Muscle of back (tissue), 13 donors: ENCODE results near the gene C6orf62. TPM values are rescaled to one million over a fixed set of nuclear protein-coding genes. Genes with fewer than 3 reads are reported as not detected.
A peak's percentile ranks its signal among the peaks of the same experiment; 100 is the strongest.
"Not testable (repeated sequence)": the region's sequence is repeated elsewhere in the genome, so short reads cannot be mapped to it uniquely, and the experiment has no call there.

Experiments used
- DNase-seq, 3 donors: peaks; one replicate each; pipeline versions ENCODE4 v3.0.0 to v3.0.0-alpha.2; 2013
- long read RNA-seq, 9 donors: transcript quantifications; one replicate each; lab custom pipeline, GENCODE V29; 2026
- polyA plus RNA-seq, 10 donors: library from polyadenylated mRNA; unstranded; fragments of 120-200 nt; gene quantifications; one replicate each; pipeline ENCODE4 v1.2.1, GENCODE V29; 2013; ENCODE audit not compliant: insufficient read length in 10 of 10

C6orf62 gene
- 10 to 100 TPM; 81.6 to 95.0 (median 88.4) TPM for polyA plus RNA-seq
- long read RNA-seq, donor 1, full-length matches to known transcripts: 64 of 84 reads
- long read RNA-seq, donor 1, partial matches to known transcripts: 20 of 84 reads
- long read RNA-seq, donor 1, other reads (novel, unspliced or antisense): 0 of 84 reads
- long read RNA-seq, donor 2, full-length matches to known transcripts: 60 of 72 reads
- long read RNA-seq, donor 2, partial matches to known transcripts: 12 of 72 reads
- long read RNA-seq, donor 2, other reads (novel, unspliced or antisense): 0 of 72 reads
- long read RNA-seq, donor 3: 0 reads
- long read RNA-seq, donor 4, full-length matches to known transcripts: 89 of 109 reads
- long read RNA-seq, donor 4, partial matches to known transcripts: 20 of 109 reads
- long read RNA-seq, donor 4, other reads (novel, unspliced or antisense): 0 of 109 reads
- long read RNA-seq, donor 5, full-length matches to known transcripts: 23 of 53 reads
- long read RNA-seq, donor 5, partial matches to known transcripts: 30 of 53 reads
- long read RNA-seq, donor 5, other reads (novel, unspliced or antisense): 0 of 53 reads
- long read RNA-seq, donor 6, full-length matches to known transcripts: 130 of 182 reads
- long read RNA-seq, donor 6, partial matches to known transcripts: 46 of 182 reads
- long read RNA-seq, donor 6, other reads (novel, unspliced or antisense): 6 of 182 reads
- long read RNA-seq, donor 7, full-length matches to known transcripts: 58 of 79 reads
- long read RNA-seq, donor 7, partial matches to known transcripts: 14 of 79 reads
- long read RNA-seq, donor 7, other reads (novel, unspliced or antisense): 7 of 79 reads
- long read RNA-seq, donor 8, full-length matches to known transcripts: 49 of 75 reads
- long read RNA-seq, donor 8, partial matches to known transcripts: 26 of 75 reads
- long read RNA-seq, donor 8, other reads (novel, unspliced or antisense): 0 of 75 reads
- long read RNA-seq, donor 9, full-length matches to known transcripts: 1 of 1 reads
- long read RNA-seq, donor 9, partial matches to known transcripts: 0 of 1 reads
- long read RNA-seq, donor 9, other reads (novel, unspliced or antisense): 0 of 1 reads

- DNase-seq: peak in 2 of 3 donors; percentile 40 to 64
Observed at GRCh38 chr6:24719125-24719971, at the start of gene C6orf62. TSS of gene C6orf62 (minus strand) at chr6:24719154. CDS start at chr6:24718668, 486 bp downstream.

DNA sequence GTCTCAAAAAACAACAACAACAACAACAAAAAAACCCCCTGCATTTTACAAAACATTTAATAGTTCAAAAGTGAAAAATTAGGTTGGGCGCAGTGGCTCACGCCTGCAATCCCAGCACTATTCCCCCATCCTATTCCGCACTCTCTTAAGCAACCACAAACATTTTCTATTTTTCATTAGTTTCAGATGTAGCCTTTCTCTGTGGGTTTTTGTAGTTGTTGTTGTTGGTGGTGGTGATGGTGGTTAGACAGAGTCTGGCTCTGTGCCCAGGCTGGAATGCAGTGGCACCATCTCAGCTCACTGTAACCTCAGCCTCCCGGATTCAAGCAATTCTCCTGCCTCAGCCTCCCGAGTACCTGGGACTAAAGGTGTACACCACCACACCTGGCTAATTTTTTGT, 49.4 kb upstream of the C6orf62 start:
- DNase-seq: peak in 1 of 3 donors; percentile 18

GRCh38 chr6:24766680-24767462, 47.9 kb upstream of the C6orf62 start:
- peak in 1 of 3 donors; percentile 8 for DNase-seq

DNA sequence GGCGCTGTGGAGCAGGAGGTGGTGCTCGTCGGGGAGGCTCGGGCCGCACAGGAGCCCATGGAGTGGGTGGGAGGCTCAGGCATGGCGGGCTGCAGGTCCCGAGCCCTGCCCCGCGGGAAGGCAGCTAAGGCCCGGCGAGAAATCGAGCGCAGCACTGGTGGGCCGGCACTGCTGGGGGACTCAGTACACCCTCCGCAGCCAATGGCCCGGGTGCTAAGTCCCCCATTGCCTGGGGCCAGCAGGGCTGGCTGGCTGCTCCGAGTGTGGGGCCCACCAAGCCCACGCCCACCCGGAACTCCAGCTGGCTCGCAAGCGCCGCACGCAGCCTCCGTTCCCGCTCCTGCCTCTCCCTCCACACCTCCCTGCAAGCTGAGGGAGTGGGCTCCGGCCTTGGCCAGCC, 47.0 kb upstream of the C6orf62 start:
- not testable (repeated sequence) for DNase-seq

- not testable (repeated sequence) for DNase-seq
Observed at GRCh38 chr6:24764833-24765828, 46.2 kb upstream of the C6orf62 start.

- DNase-seq: no peak
Observed at GRCh38 chr6:24763578-24763977, 44.6 kb upstream of the C6orf62 start.

DNA sequence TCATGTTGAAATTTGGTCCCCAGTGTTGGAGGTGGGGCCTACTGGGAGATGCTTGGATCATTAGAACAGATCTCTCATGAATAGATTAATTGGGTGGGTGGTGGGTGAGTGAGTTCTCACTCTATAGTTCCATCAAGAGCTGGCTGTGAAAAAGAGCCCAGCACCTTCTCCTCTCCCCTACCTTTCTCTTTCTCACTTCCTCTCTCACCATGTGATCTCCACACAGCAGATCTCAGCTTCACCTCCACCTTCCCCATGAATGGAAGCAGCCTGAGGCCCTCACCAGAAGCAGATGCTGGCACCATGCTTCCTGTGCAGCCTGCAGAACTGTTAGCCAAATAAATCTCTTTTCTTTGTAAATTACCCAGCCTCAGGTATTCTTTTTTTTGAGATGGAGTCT, 42.9 kb upstream of the C6orf62 start:
- no peak for DNase-seq

DNA sequence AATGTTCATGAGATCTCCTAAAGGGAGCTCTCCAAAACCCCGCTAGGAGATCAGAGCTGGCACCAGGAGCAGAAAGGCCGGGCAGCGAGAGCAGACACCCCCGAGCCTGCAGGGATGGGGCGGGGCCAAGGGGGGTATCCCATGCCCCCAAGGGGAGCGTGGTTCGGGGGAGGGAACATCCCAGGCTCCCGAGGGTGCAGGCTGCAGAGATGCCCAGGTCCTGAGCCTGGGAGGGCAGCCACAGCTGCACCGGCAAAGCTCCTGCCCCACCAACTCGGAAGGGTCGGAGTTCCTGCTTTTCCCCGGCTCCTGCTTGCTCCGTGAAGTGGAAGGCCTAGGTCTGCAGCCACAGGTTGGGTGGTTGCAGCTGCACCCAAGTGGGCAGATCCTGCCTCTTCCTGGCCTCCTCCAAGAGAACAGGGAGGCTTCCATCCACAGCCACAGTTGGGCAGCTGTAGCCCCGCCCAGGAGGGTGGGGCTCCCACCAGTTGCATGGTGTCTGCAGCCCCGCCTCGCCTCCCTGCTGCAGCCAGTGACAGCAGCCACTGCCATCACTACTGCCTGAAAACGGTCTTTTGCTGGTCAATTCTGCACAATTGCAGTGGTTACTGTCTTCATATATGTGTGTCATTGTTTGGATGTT, 42.4 kb upstream of the C6orf62 start:
- DNase-seq: no peak

GRCh38 chr6:24760210-24760609, 41.3 kb upstream of the C6orf62 start:
- DNase-seq: no peak

- no peak for DNase-seq
Observed at GRCh38 chr6:24759718-24760117, 40.8 kb upstream of the C6orf62 start.

GRCh38 chr6:24757611-24758010, 38.7 kb upstream of the C6orf62 start:
- no peak for DNase-seq

- DNase-seq: no peak
Observed at GRCh38 chr6:24755279-24755678, 36.3 kb upstream of the C6orf62 start.

DNA sequence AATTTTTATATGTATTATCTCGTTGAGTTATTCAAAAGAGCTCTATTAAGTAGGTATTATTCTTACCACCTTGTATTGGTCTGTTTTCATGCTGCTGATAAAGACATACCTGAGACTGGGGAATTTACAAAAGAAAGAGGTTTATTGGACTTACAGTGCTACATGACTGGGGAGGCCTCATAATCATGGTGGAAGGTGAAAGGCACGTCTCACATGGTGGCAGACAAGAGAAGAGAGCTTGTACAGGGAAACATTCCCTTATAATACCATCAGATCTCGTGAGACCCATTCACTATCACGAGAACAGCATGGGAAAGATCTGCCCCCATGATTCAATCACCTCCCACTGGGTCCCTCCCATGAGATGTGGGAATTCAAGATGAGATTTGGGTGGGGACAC, 35.4 kb upstream of the C6orf62 start:
- not testable (repeated sequence) for DNase-seq

- no peak for DNase-seq
Observed at GRCh38 chr6:24753545-24753944, 34.6 kb upstream of the C6orf62 start.

- no peak for DNase-seq
Observed at GRCh38 chr6:24752917-24753492, 34.1 kb upstream of the C6orf62 start.

DNA sequence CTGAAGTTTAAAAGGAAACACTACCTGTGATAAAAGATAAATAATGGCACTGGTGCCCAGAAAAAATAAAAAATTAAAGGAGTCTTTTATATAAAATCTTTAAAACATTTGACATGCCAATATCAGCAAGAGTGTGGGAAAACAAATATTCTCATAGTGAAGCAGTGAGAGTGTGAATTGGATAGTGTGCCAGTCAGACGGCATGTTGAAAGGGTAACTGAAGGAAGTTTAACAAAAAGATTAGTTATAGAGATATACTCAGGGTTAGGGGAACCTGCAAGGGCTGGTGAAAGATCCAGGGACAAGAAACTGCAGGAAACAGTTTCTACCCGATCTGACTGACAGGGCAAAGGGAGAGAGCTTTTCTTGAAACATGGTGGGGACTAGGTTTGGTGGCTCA, 33.5 kb upstream of the C6orf62 start:
- DNase-seq: no peak

- not testable (repeated sequence) for DNase-seq
Observed at GRCh38 chr6:24750878-24751277, 31.9 kb upstream of the C6orf62 start.

DNA sequence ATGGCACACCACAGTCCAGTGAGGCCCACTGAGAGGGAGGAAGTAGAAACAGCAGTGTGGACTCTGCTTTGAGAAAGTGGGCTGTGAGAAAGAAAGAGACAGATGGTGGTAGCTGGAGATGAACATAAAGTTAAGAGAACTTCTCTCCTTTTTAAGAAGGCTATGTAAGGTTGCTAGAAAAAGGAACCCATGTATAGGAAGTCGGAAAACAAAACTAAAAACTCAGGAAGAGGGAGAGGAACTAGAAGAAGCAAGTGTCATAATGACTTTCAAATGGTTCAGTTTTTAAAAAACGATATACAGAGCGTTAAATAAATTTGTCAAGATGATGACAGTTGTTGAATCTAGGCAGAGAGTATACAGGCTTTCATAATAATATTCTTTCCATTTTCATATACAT, 30.3 kb upstream of the C6orf62 start:
- DNase-seq: no peak
